ENCODE results near the gene KNSTRN. TPM values are rescaled to one million over a fixed set of nuclear protein-coding genes. Genes with fewer than 3 reads are reported as not detected.
A peak's percentile ranks its signal among the peaks of the same experiment; 100 is the strongest.

KNSTRN gene
- total RNA-seq, 1 experiment from 2014 or later, result 85.2 TPM

DNA sequence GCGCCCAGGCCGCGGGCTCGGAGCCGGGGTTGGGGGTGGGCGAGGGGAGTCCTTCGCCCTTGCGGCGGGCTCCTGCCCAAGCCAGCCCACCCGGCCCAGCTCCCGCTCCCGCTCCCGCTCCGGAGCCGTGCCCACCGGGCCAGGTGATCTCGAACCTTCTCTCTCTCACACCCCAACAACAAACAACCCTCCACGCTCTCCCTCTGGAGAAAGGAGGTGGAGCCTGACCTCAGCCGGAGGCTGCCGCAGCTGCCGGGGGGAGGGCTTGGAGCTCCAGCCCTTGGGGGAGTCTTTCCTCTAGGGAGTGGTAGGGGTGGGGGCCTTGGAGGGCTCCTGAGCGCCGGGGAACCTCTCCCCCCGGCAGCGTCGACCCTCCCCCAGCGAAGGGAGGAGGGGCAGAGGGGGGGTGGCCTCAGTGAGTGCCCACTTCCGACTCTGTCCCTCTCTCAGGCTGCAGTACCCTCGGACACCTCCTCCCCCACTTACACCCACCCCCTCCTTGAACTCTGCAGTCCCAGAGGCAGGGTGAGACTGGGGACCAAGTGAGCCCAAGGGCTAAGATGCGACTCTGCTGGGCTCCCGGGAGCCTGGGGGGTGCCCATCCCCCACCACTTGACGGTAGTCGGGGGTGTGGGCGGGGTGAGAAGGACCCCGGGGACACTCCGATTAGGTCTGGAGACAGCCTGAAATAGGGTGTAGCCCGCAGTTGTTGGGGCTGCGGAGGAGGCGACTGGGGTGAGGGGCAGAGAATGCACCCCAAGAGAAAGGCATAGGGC is 53.8 kb downstream of the KNSTRN start:
- H3K4me1 ChIP-seq (replicated peaks; ENCODE audit: insufficient read depth), result peaks cover 9% of the 10 kb centered on the region; the same call in 1 of the 2 replicates
- H3K4me3 ChIP-seq, result no peak overlapping the region
- POLR2A ChIA-PET (ENCODE audit: unreplicated experiment), result no interaction called here

DNA sequence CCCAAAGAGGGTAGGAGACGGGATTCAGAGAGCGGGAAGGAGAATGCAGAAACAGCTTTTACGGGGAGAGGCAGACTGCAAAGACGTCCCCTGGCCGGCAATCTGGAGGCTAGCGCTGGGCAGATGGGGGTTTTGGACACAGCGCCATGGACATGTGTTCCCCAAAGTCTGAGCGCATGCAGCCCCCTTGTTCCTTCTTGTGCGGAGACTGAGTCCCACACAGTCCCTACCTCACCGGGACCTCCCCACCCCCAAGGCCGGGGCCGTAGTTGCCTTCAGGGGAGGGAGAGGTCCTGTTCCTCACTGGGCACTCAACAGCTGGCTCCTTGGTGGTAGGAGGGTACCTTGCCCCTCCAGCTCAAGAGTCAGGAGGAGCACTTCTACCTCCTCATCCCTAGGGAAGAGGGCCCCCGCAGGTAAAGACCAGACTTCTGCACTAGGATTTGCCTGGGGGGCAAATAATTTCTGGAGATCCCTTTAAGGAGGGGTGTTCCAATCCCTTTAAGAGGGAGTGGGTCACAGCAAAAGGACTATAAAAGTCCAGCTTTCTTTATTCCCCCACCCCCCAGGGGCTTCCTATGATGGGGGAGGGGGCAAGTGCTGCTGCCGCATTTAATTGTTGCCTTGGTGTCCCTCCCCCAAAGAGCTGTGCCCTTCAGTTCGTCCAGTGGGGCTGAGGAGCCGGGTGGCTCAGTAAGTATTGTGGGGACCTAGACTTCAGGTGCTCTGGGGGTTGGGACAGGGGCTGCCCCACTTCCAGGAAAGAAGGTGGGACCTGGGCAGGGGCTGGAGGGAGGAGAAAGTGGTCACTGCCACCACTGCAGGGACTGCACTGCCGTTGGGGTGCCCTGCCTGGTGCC is 54.6 kb downstream of the KNSTRN start:
- Histone ChIP-seq H3K4me2 (no peak overlapping the region), H3K36me3 (ENCODE audit: low read depth) (no peaks in the 10 kb centered on the region), H3K9me3 (ENCODE audit: insufficient read depth, low read depth) (no peaks in the 10 kb centered on the region), H3K9me2 (ENCODE audit: insufficient read depth) (no peaks in the 10 kb centered on the region), H3K4me3 (no peak overlapping the region), H3K27ac (no peak overlapping the region), H3K79me2 (ENCODE audit: low read depth) (no peaks in the 10 kb centered on the region; the same call in 1 of the 2 replicates), H3K27me3 (ENCODE audit: insufficient read depth, low read depth) (no peaks in the 10 kb centered on the region), H2AFZ (no peak overlapping the region), H4K20me1 (ENCODE audit: insufficient read depth) (no peaks in the 10 kb centered on the region), H3K4me1 (replicated peaks; ENCODE audit: insufficient read depth) (peaks cover 9% of the 10 kb centered on the region; the same call in 1 of the 2 replicates), H3F3A (ENCODE audit: insufficient read depth, low read depth) (peaks cover 6% of the 10 kb centered on the region; the same call in 1 of the 2 replicates)
- BruUV-seq (replicated peaks), result no TSS peak
- TF ChIP-seq, protein P1, sequence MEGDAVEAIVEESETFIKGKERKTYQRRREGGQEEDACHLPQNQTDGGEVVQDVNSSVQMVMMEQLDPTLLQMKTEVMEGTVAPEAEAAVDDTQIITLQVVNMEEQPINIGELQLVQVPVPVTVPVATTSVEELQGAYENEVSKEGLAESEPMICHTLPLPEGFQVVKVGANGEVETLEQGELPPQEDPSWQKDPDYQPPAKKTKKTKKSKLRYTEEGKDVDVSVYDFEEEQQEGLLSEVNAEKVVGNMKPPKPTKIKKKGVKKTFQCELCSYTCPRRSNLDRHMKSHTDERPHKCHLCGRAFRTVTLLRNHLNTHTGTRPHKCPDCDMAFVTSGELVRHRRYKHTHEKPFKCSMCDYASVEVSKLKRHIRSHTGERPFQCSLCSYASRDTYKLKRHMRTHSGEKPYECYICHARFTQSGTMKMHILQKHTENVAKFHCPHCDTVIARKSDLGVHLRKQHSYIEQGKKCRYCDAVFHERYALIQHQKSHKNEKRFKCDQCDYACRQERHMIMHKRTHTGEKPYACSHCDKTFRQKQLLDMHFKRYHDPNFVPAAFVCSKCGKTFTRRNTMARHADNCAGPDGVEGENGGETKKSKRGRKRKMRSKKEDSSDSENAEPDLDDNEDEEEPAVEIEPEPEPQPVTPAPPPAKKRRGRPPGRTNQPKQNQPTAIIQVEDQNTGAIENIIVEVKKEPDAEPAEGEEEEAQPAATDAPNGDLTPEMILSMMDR (conservative IDR thresholded peaks at IDR 0.05), result no peak
- TF ChIP-seq EZH2 (IDR thresholded peaks at IDR 0.05; ENCODE audit: low read depth), result no peak
- intact Hi-C loops (cut with micrococcal nuclease; ENCODE audit: unreplicated experiment), result no loop called here
- CTCF ChIA-PET, result interaction anchor here (0.5 to 0.6 kb wide), 3 partner anchors 143 to 1156 kb away, joined by 3 to 14 read pairs (median 3); no protein-coding TSS in a partner anchor
- no peak for DNase-seq
- POLR2A ChIA-PET (ENCODE audit: unreplicated experiment), result interaction anchor here (0.6 kb wide), 1 partner anchor 33 kb away, joined by 3 read pairs; no protein-coding TSS in a partner anchor

More for the DNA sequence above, 53.8 kb downstream of the KNSTRN start:
- H3K27ac ChIP-seq, result no peak overlapping the region
- H3K36me3 ChIP-seq (ENCODE audit: low read depth), result no peaks in the 10 kb centered on the region
- H3K9me3 ChIP-seq (ENCODE audit: insufficient read depth, low read depth), result no peaks in the 10 kb centered on the region
- TF ChIP-seq, protein P1 (conservative IDR thresholded peaks at IDR 0.05), result no peak
- TF ChIP-seq EZH2 (IDR thresholded peaks at IDR 0.05; ENCODE audit: low read depth), result no peak
- BruUV-seq (replicated peaks), result no TSS peak
- peaks cover 6% of the 10 kb centered on the region; the same call in 1 of the 2 replicates for H3F3A ChIP-seq (ENCODE audit: insufficient read depth, low read depth)
- no peaks in the 10 kb centered on the region for H4K20me1 ChIP-seq (ENCODE audit: insufficient read depth)
- DNase-seq, result no peak
- intact Hi-C loops (cut with micrococcal nuclease; ENCODE audit: unreplicated experiment), result no loop called here
- H3K4me2 ChIP-seq, result peak overlapping the region; percentile 3; the same call in 1 of the 2 replicates
- H2AFZ ChIP-seq, result no peak overlapping the region
- H3K27me3 ChIP-seq (ENCODE audit: insufficient read depth, low read depth), result no peaks in the 10 kb centered on the region
- H3K79me2 ChIP-seq (ENCODE audit: low read depth), result no peaks in the 10 kb centered on the region
- H3K9me2 ChIP-seq (ENCODE audit: insufficient read depth), result no peaks in the 10 kb centered on the region
- CTCF ChIA-PET, result interaction anchor here (0.5 kb wide), 2 partner anchors 154 to 1157 kb away, joined by 3 to 14 read pairs; no protein-coding TSS in a partner anchor
